GM21526 (cell line): ENCODE measurements around the gene CREB3L2.
"Not testable (repeated sequence)": the region's sequence is repeated elsewhere in the genome, so short reads cannot be mapped to it uniquely, and the experiment has no call there.

ENCODE experiments used
- ATAC-seq: cut with Tn5 transposase; IDR thresholded peaks from one replicate; pipeline ENCODE4 v1.9.1; 2021; ENCODE audit warnings: moderate library complexity; ENCODE audit not compliant: unreplicated experiment, low FRiP score

Gene CREB3L2

DNA sequence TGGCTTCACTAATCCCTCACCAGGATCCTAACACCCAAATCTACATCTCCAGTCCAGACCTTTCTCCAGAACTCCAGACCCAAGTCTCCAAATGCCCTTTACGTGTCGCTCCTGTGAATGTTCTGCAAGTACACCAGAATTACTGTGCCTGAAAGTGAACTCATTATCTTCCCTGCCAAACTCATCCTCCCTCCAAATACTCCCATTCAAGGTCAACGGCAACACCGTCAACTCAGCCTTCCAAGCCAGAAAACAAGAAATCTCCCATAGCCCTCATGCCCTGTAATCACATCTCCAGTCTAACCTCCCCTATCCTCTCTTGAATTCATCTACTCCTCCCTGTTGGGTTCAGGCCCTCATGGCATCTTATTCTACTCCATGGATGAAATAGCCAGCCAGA lies 12.3 kb downstream of the CREB3L2 start:
- no peak for ATAC-seq

DNA sequence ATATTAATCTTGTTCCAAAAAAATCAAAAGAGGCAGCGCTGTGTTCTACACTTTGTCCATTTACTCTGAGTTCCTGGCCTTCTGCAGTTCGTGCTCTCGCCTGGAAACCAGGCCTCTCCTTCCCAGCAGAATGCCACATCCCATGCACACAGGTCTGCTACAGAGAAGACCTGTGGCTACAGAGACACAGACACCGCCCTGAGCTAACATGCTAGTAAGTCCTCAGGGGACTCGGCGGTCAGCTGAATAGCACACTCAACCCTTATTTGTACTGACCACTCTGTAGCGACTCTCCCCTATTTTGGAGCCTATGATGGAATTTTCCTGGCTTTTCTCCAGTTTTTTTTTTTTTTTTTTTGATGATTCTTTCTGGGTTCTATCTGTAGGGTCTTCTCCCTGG lies 12.8 kb downstream of the CREB3L2 start:
- no peak for ATAC-seq

DNA sequence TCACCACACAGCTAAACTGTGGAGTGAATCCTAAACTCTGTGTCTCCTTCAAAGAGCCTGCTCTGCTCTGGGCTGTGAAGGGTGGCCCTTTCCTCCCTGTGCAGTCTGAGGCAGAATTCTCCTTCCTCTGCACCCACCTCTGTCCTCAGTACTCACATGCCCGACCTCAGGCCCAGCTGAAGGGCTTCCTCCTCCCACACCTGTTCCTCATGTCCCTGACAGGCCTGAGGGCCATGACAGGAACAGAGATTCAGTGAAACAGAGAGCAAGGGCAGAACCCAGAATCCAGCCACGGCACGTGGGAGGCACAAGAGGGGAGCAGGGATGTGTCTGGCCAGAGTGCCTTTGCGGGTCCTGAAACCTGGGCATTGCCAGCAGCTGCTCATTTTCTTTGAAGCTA lies 13.9 kb downstream of the CREB3L2 start:
- ATAC-seq = peak; percentile 60

DNA sequence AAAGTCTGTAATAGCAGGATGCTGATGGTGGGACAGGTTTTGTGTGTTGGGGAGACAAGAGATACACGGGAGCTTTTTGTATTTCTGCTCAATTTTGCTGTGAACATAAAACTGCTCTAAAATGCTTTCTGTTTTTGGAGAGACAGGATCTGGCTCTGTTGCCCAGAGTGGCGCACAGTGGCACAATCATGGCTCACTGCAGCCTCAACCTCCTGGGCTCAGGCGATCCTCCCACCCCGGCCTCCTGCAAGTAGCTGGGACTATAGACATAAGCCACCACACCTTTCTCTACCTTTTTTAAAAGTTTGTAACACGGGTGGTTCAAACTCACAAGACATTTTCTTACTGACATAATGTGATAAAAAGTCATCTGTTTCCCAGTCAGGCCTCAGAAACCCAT lies 14.3 kb downstream of the CREB3L2 start:
- no peak for ATAC-seq

DNA sequence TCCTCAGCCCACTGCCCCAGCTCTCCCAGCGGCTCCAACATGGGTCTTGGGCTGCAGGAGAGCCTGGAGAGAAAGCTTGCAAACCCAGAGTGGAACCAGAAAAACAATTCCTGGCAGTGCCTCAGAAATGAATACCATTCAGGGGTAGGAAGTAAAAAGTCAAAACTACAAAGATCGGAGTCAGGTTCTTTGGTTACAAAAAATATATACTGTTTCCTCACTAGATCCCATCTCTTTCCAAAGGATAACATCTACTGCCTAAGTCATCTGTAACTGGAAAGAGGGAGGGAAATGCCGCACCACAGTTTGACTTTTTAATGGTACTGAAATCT lies 14.9 kb downstream of the CREB3L2 start:
- ATAC-seq = no peak

DNA sequence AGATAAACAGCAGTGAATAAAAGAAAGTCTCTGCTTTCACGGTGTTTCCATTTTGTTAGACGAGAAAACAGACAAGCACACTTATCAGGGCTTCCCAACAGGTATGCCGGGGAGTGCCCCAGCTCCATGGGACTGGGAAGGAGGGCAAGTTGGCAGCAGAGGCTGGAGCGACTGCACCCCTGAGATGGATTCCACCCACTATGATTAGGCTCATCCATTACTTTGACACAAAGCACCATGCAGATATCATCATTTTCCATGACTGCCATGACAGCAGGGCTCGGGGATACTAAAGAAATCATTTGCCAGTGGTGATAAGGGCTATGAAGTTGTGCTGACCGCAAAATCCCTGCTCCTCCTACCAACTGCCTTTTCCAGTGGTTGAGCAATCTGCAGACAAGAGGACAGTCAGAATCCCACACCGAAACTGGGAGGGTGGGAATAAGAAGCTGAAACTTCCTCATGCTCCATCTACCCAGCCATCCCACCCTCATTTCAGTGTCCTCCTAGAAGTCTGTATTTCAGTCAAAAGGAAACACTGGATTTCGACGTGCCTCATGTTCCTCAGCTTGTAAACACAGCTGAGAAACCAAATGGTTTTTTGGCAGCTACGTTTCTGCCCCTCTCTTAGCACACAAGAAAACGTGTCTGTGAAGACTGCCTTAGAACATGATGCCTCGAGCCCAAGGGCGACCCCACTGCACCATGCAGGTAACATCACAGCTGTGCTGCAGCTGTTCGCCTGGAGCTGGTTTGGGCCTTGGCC lies 15.5 kb downstream of the CREB3L2 start:
- ATAC-seq = no peak

DNA sequence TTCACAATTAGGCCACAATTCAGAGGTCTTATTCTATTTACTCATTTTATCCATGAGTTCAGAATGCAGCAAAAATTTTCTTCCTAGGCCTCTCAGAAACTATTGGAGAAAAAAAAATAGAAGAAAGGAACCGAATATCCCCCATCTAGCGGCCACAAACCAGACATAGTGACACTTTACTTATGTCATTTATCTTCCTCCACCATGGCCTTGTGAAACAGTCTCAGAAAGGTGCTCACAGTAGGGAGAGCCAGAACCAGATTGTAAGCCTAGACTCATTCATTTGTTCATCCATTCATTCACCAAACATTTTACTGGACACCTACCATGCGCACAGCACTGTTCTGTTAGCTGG lies 16.0 kb downstream of the CREB3L2 start:
- peak; percentile 49 for ATAC-seq

DNA sequence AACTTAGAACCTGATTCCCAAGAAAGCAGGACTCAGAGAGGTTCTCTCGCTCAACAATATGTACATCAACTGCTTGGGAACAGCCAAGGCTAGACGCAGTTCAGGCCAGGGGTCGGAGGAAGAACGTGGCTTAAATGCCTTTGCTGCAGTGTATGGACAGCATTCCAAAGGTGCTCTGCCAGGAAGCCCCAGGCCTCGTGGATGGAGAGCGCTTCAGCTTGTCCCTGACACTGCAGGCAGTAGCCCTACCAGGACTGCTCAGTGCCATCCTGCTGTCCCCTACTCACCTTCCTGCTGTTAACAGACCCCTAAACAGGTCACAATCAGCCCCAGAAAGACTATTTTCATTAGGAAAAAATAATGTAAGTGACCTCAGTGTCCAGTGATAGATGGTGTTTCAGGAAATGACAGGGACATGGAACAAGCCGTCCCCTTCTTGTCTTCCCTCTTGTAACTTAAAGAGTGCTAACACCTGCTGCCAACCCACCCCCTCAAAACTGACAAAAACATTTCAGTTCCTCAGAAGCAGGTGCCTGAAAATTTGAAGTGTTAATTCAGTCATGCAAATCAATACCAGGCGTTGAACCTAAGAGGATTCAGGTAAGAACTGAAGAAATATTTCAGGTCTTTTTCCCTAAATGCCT lies 16.5 kb downstream of the CREB3L2 start:
- ATAC-seq = peak; percentile 50

DNA sequence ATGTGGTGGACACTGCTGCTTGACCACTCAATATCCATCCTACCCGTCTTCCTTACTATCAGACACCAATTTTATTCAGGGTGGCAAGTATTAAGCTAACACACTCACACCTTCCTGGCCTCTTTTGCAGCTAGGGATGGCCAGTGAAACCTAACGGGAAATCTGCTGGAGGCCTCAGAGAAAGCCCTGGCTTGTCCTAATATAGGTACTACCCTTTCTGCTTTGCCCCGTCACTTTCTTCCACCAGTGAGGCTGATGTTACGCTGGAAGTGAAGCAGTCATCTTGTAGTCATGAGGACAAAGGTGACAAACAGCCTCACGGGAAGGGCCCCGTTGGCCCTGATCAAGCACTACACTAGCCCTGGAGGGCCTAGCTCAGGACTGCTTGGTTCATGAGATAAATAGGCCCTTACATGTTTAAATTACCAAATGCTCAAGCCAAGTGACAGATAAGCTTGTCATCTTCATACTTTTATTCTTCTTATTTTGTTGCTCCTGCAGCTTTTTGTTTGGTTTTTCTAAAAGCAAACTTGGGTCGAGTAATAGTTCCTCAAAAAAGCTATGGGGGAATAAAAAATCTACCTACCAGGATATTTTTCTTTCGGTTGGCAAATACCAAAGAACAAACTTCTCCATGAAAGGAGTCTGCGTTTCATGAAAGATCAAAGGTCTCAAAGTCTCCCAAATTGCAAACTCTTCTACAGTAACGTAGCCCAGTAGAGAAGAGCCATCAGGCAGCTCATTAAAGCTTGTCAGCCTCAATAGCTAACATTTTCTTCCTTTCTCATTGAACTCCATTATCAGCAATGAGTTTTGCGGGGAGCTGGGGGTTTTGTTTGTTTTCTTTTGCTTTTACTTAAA lies 17.5 kb downstream of the CREB3L2 start:
- ATAC-seq = no peak

DNA sequence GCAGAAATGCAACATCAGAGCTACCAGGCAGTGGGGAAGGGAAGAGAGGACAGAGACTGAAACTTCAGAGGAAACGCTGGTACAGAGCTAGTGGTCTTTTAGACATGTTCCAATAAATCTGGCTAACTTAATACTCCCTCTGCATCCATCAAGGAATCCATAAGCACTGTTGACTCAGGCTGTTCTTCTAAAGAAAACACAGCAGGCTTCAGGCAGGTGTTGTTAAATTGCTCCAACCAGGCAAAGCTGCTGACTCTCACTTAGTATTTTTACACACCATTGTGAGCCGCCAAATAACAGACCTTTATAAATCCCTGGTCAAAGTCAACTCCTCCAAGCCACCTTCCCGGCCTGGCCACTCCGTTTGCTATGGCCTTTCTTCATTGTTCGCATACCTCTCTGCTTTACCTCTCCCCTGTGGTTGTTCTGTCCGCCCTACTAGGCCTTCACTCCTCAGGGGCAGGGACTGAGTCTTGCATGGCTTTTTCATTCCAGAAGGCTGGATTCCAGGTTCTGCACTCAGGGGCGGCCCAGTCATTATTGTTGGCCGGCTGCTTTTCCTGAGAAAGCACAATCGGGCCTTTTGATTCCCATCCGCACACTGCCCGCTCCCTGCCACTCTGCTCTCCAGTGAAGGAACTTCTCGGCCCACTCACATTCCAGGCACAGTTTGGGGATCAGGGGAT lies 18.4 kb downstream of the CREB3L2 start:
- ATAC-seq = no peak

DNA sequence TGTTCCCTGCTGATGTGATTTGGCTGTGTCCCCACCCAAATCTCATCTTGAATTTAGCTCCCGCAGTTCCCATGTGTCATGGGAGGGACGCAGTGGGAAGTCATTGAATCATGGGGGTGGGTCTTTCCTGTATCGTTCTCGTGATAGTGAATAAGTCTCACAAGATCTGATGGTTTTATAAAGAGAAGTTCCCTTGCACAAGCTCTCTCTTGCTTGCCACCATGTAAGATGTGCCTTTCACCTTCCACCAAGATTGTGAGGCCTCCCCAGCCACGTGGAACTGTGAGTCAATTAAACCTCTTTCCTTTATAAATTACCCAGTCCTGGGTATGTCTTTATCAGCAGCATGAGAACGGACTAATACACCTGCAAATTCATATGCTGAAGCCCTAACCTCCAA lies 19.5 kb downstream of the CREB3L2 start:
- ATAC-seq = not testable (repeated sequence)

DNA sequence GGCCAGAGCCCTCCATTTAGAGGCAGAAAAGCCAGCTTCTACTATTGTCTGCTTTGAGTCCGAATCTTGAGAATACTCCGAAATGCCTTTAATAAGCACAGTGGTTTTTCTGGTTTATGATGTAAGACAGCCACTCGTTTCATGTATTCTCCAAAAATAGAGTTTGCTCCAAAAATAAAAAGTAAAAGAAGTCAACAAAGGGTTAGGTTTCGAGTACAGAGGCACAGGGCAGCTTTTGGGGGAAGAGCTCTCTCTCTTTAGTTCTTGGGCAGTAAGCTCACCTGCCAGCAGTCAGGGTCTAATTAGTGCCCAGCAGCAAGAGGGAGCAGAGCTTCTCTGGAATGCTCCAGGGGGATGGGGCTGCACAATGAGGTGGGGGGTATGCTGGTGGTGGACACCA lies 20.2 kb downstream of the CREB3L2 start:
- peak; percentile 55 for ATAC-seq

DNA sequence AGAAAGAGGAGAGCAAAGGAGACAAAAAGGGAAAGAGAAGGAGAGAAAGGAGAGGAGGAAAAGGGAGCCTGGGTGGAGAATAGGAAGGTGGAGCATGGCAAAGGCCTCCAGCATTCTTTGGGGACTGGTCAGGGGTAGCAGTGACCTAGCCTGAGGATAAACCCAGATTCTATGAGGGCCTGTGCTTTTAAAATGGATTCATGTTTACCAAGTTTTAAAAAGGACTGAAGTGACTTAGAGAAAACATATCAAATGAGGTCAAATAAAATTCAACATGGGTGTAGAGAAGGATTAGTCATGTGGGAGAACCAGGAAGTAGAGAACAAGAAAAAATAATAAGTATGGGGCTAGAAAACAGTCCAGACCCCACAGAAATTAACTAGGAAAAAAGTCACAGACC lies 20.7 kb downstream of the CREB3L2 start:
- ATAC-seq = no peak

DNA sequence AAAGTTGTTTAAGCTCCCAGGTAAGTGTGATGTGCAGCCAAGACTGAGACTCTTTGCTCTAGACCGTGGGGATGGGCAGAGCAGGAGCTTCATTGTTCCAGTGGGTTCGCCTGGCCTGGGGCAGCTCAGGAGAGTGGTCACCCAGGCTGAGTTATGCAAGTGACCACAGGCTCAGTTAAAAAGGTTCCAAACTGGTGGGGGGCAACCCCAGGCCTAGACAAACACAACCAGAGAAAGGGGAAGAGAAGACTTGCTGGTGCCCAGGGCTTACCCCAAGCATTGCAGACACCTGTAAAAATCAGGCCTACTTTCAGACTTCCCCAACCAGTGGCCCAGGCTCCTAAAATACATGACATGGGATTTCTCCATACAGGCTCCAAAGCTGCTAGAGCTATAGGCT lies 21.6 kb downstream of the CREB3L2 start:
- ATAC-seq = no peak

DNA sequence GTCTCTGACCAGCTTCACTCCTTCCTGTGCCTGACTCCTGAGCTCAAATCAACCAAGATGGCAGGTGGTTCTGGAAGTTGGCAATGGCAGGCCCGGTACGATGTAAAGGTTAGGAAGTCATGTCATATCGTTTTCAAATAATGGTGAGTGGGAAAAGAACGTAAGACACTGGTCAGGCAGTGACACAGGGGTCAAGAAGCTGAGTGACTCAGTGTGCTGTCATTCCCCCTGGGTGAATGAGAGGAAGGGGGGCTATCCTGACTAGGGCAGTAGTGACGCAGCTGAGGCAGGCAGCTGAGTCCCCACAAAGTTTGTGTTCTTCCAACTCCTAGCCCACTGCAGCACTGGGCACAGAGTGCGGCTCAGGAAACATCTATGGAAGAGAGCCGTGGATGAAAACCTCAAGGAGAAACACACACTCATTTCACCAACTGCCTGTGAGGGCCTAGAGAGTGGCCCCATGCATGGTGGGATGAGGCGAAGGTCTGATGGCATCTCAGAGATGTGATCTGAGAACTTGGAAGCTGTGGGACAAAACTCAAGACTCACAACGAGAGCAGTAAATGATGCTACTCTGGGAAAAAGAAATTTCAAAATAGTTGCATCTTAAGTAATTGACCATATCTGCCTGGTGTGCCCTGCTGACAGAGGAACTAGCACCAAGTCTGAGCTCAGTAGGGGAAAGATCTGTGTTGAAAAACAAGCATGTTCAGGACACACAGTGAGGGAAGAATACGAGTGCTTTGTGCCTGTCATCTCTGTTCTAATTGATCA lies 23.2 kb downstream of the CREB3L2 start:
- ATAC-seq = no peak

DNA sequence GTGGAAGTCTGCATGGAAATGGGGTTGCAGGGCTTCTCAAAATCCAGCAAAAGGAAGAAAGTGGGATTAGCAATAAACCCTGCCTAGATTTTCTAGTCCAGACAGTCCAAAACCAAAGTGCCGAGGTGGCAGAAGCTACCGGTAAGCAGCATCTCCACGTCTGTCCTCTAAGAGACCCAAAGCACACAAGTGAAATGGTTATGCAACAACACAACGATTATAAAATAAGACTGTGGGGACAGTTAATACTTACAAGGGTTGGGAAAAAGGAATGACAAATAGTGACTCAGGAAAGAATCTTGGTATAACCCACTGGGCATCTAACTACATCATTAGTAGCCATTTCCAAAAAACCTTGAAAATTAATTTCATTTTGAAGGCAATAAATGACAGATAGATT lies 24.7 kb downstream of the CREB3L2 start:
- no peak for ATAC-seq

DNA sequence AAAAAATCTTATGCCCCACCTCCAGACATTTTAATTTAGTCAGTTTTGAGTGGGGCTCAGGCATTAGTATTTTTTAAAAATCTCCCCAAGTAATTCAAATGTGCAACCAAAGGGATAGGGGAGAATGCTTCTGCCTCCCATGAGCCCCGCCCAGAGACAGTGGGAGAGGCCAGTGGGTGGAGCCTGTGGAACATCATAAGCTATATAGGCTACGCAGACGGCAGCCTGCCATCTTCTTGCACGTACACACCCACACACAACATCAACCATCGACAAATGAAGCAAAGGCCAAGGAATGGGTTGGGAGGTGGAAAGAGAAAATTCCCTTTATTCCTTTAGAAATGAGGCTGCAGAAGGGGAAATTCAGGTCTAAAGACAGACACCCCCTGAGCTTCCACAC lies 25.2 kb downstream of the CREB3L2 start:
- no peak for ATAC-seq

DNA sequence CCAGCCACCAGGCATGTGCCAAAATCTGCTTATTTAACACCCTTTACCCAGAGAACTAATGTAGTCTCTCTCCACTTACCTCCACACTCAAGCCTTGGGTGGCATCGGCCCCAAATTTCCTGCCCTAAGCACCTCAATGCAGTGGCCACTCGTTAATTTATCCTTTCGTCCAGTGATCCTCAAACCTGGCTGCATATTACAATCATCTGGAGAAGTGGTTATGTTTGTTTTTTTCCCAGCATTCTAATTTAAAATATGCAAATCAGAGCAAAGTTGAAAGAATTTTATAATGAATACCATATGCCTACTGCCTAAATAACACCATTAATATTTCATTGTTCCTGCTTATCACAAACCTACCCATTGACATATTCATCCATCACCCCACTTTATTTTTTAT lies 25.7 kb downstream of the CREB3L2 start:
- no peak for ATAC-seq

DNA sequence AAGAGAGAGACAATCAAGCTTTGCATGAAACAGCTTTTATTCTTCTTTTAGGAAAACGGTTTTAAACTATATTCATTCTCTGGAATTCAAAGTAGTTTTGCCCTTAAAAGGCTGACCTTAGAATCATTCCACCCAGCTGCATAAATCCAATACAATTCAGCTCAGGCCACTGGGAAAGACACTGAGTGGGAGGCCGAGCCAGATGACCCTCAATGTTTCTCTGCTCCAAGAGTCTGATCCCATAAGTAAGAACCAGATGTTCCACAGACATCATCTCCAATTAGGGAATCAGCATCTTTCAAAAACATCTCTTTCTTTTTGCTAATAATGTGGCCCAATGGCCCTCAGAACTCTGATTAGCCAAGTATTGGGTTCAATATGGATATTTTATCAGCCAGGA lies 26.1 kb downstream of the CREB3L2 start:
- no peak for ATAC-seq

DNA sequence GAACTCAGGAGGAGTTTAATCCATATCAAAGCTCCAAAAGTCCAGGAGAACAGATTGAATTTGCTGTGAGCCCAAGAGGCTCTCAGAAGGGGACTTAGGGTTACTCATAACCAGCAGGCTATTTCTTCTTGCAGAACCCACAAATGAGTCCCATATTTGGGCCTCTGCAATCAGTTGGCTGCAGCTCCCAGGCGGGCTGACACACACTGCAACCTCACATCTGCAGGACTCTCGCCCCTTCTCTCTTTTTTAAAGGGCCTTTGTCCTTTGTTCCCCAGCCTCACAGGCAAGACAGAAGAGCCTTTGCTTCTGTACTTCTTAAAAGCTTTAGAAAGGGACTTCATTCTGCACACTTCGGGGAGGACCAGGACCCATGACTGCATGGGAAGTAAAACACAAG lies 26.7 kb downstream of the CREB3L2 start:
- ATAC-seq = peak; percentile 84
